Fibroblast of lung (primary cell): Measurements from ENCODE around the gene LRTM1.

Experiments used
- EZH2 ChIP-seq: IDR thresholded peaks from 2 replicates; pipeline ENCODE4 v1.5.1; 2012; ENCODE audit warnings: low read length, control low read depth, mild to moderate bottlenecking; ENCODE audit errors: missing control alignments
- TF ChIP-seq, protein P1 (sequence below), 2 donors: IDR thresholded peaks in 1 of 2; conservative IDR thresholded peaks in 1 of 2; 1 replicate in 1 of 2; 2 replicates in 1 of 2; pipeline ENCODE4 v1.5.1; 2011 to 2012; ENCODE audit warnings: low read length in 2 of 2, control low read depth in 1 of 2, inconsistent platforms in 1 of 2, low read depth in 1 of 2, mild to moderate bottlenecking in 1 of 2

DNA sequence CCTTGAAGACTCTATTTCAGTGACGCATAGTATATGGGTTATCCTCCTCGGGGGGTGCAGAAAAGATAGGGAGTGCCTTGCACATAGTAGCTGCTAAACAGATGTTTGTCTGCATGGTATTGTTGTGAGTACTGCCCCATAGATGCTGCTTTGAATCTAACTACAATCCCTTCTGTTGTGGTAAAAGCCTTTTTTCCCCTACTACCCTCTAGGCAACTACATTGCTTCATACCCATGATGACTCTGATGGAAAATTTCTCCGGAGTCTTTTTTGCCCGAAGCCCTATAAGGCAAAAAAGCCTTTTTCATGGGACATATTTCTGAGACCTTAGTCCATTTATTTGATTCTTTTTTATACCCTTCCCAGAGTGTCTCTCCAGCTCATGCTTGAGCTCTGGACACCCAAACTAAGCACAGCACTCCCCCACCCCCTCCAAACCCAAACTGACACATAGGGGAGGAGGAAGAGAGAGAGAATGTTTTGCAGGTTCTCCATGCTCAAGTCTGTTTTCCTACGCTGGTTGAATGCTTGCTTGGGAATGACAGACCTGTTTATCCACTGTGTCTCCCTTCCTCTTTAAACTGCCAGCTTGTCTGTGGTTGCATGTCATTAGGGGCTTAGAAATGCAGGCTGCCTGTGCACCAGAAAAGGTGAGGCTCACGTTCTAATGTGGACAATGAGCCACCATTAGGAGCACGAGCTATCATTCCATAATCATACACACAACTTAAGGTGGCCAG lies 52.9 kb downstream of the LRTM1 start:
- TF ChIP-seq, protein P1, sequence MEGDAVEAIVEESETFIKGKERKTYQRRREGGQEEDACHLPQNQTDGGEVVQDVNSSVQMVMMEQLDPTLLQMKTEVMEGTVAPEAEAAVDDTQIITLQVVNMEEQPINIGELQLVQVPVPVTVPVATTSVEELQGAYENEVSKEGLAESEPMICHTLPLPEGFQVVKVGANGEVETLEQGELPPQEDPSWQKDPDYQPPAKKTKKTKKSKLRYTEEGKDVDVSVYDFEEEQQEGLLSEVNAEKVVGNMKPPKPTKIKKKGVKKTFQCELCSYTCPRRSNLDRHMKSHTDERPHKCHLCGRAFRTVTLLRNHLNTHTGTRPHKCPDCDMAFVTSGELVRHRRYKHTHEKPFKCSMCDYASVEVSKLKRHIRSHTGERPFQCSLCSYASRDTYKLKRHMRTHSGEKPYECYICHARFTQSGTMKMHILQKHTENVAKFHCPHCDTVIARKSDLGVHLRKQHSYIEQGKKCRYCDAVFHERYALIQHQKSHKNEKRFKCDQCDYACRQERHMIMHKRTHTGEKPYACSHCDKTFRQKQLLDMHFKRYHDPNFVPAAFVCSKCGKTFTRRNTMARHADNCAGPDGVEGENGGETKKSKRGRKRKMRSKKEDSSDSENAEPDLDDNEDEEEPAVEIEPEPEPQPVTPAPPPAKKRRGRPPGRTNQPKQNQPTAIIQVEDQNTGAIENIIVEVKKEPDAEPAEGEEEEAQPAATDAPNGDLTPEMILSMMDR (conservative IDR thresholded peaks at IDR 0.05 in 1 of 2, IDR thresholded peaks at IDR 0.05 in 1 of 2; ENCODE audit: low read depth in 1 of 2, low read length in 2 of 2), result no peak
- no peak for TF ChIP-seq EZH2
